ENCODE data around the gene HHATL. TPM values are rescaled to one million over a fixed set of nuclear protein-coding genes. Genes with fewer than 3 reads are reported as not detected.

The HHATL gene
- total RNA-seq, 5 donors from 2014 or later (not counting 1 experiment from before 2014, with no cell fraction given), result not detected

DNA sequence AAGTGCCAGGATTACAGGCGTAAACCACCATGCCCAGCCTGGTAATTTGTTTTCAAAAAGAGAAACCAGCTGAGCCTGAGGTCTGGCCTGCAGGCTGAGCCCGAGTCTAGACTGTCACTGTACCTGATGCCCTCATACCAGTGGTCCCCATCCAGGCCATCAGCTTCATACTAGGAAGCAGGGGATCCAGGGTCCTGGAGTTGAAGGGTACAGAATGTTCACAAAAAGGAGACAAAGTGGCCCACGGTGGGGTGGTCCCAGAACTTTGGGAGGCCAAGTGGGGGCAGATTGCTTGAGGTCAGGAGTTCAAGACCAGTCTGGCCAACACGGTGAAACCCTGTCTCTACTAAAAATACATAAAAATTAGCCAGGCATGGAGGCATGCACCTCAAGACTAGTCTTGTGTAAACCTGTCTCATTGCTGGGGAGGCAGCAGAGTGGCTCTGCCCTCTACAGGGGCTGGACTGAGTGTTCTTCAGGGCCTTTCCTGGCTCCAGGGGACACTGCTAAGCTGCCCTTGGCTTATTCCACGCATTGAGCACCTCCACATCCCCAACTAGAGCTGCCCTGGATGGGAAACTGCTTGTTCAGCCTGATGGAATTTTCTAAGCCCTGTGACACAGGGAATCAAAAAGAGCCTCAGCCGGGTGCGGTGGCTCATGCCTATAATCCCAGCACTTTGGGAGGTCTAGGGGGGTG lies 7.9 kb upstream of the HHATL start:
- no peaks in the 10 kb centered on the region for H3K9me3 Mint-ChIP-seq
- no peak for ATAC-seq (replicated peaks in 1 of 4)
- H3K4me3 Mint-ChIP-seq, result no peak overlapping the region
- DNase-seq, result peak in 1 of 35 experiments; percentile 13
- ChIA-PET POLR2A (no interaction called here), CTCF (interaction anchor here in 1 of 2 donors (0.6 kb wide), 1 partner anchor 124 kb away, joined by 7 read pairs; no protein-coding TSS in a partner anchor)
- no peaks in the 10 kb centered on the region for H3K4me1 ChIP-seq (ENCODE audit: control insufficient read depth in 1 of 2, extremely low read depth in 1 of 2, insufficient read depth in 2 of 2, low read length in 2 of 2)
- H3K9me3 ChIP-seq, result no peaks in the 10 kb centered on the region
- H3K4me1 Mint-ChIP-seq, result no peaks in the 10 kb centered on the region
- no peak overlapping the region for H3K27ac ChIP-seq (ENCODE audit: low read length)
- H3K27me3 ChIP-seq (replicated peaks in 1 of 2; ENCODE audit: control insufficient read depth in 2 of 2, extremely low read depth in 1 of 2, insufficient read depth in 2 of 2, low read length in 1 of 2), result peaks cover 0 to 49% of the 10 kb centered on the region in 2 experiments
- peaks cover 5 to 6% of the 10 kb centered on the region in 2 donors for H3K27me3 Mint-ChIP-seq
- no peaks in the 10 kb centered on the region for H3K36me3 ChIP-seq (ENCODE audit: control insufficient read depth in 2 of 2, extremely low read depth in 1 of 2, insufficient read depth in 1 of 2, low read length in 1 of 2)
- no peak overlapping the region for H3K27ac Mint-ChIP-seq
- no peak overlapping the region for H3K4me3 ChIP-seq (ENCODE audit: control insufficient read depth in 1 of 2, extremely low read depth in 1 of 2, low read length in 1 of 2)
- 64% methylated on average over 2 of the region's 7 CpGs for WGBS (ENCODE audit: insufficient coverage)
- H3K36me3 Mint-ChIP-seq, result no peaks in the 10 kb centered on the region

DNA sequence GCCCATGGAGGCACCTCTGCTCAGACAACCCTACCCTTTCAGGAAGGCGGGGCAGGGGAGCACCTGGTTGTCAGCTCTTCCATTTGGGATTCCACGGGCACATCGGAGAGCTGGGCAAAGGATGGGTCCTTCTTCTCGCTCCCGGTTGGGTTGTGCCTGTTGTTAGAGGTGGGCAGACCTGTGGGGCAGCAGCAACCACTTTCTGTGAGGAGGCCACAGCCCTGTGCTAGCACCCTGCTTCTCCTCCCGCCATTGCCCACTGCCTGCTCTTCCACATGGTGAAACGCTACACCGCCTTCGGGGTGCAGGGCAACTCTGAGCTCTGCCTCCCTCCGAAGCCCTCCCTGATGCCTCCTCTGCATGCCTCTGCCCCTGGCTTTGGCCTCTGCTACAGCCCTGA lies 7.0 kb upstream of the HHATL start:
- POLR2A ChIA-PET, result no interaction called here
- Mint-ChIP-seq H3K4me3 (no peak overlapping the region), H3K4me1 (no peaks in the 10 kb centered on the region), H3K36me3 (no peaks in the 10 kb centered on the region), H3K27ac (no peak overlapping the region), H3K9me3 (no peaks in the 10 kb centered on the region), H3K27me3 (peaks cover 5 to 6% of the 10 kb centered on the region in 2 donors)
- Histone ChIP-seq H3K27me3 (replicated peaks in 1 of 2; ENCODE audit: control insufficient read depth in 2 of 2, extremely low read depth in 1 of 2, insufficient read depth in 2 of 2, low read length in 1 of 2) (peaks cover 0 to 44% of the 10 kb centered on the region in 2 experiments), H3K4me3 (ENCODE audit: control insufficient read depth in 1 of 2, extremely low read depth in 1 of 2, low read length in 1 of 2) (no peak overlapping the region), H3K4me1 (ENCODE audit: control insufficient read depth in 1 of 2, extremely low read depth in 1 of 2, insufficient read depth in 2 of 2, low read length in 2 of 2) (no peaks in the 10 kb centered on the region), H3K27ac (ENCODE audit: low read length) (no peak overlapping the region), H3K9me3 (no peaks in the 10 kb centered on the region), H3K36me3 (ENCODE audit: control insufficient read depth in 2 of 2, extremely low read depth in 1 of 2, insufficient read depth in 1 of 2, low read length in 1 of 2) (no peaks in the 10 kb centered on the region)
- CTCF ChIA-PET, result interaction anchor here in 1 of 2 donors (0.6 kb wide), 1 partner anchor 124 kb away, joined by 7 read pairs; no protein-coding TSS in a partner anchor
- WGBS (ENCODE audit: insufficient coverage), result 89% methylated on average over 5 of the region's 10 CpGs
- ATAC-seq (replicated peaks in 1 of 4) (no peak), DNase-seq (peak in 2 of 35 experiments; percentile 10)

DNA sequence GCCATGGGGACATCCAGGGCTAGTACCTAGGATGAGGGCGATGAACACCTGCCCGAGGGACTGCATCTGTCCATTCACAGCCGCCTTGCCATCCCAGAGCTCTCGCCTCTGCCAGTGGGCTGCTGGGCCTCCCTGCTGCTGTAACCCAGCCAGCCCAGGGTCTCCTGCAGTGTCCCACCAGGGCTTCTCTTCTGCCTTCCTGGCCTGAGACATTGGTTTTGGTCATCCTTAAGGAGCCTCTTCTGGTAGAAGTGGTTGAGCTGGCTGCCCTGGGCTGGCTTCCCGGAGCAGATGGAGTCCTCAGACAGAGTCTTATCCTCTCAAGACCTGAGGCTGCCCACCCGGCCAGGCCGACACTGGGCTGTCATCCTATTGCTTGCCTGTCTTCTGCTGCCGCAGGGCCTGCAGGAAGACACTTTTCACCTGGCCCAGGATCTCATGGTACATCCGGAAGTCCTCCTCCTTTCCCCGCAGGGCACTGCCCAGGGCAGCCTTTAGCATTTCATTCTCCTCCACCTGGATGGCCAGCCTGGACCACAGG lies 6.1 kb upstream of the HHATL start:
- Mint-ChIP-seq H3K27ac (no peak overlapping the region), H3K36me3 (no peaks in the 10 kb centered on the region), H3K4me3 (no peak overlapping the region), H3K9me3 (no peaks in the 10 kb centered on the region), H3K27me3 (peaks cover 5 to 6% of the 10 kb centered on the region in 2 donors), H3K4me1 (no peaks in the 10 kb centered on the region)
- Histone ChIP-seq H3K27me3 (replicated peaks in 1 of 2; ENCODE audit: control insufficient read depth in 2 of 2, extremely low read depth in 1 of 2, insufficient read depth in 2 of 2, low read length in 1 of 2) (peaks cover 0 to 44% of the 10 kb centered on the region in 2 experiments), H3K27ac (ENCODE audit: low read length) (no peak overlapping the region), H3K36me3 (ENCODE audit: control insufficient read depth in 2 of 2, extremely low read depth in 1 of 2, insufficient read depth in 1 of 2, low read length in 1 of 2) (no peaks in the 10 kb centered on the region), H3K9me3 (no peaks in the 10 kb centered on the region), H3K4me1 (ENCODE audit: control insufficient read depth in 1 of 2, extremely low read depth in 1 of 2, insufficient read depth in 2 of 2, low read length in 2 of 2) (no peaks in the 10 kb centered on the region), H3K4me3 (ENCODE audit: control insufficient read depth in 1 of 2, extremely low read depth in 1 of 2, low read length in 1 of 2) (no peak overlapping the region)
- ATAC-seq (replicated peaks in 1 of 4) (no peak), DNase-seq (peak in 2 of 35 experiments; percentile 4 to 17)
- WGBS (ENCODE audit: insufficient coverage), result 80% methylated on average over 10 of the region's 10 CpGs
- ChIA-PET POLR2A (no interaction called here), CTCF (no interaction called here)

DNA sequence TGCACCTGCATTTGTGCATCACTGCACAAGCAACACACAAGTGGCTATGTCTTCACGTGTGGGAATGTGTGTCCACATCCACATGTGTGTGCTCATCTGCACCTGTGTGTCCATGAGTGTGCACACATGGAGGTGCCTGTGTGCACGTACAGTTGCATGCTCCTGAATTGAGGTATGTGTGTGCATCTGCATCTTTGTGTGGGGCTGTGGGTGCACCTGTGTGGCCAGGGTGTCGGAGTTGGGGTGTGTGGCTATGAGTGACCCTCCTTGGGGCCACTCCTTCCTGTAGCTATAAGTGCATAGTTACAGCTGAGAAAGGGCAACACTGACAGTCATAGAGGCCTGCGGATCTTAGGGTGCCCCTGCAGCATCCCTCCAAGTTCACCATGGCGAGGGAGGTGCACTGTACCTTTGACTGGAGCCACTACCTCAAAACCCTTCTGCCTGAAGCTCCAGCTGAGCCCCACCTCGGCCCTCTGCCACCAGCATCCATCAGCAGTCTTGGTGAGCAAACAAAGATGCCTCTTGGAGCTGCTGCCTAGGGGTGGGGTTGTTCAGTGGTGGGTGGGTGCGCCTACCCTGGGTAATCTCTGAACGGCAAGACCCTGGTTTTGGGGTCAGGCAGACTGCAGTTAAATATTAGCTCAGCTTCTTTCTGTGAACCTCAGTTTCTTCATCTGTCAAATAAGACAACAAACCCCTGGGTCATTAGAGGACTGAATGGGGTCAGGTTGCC lies 5.2 kb upstream of the HHATL start:
- WGBS (ENCODE audit: insufficient coverage), result 63% methylated on average over 3 of the region's 8 CpGs
- ChIA-PET POLR2A (no interaction called here), CTCF (no interaction called here)

DNA sequence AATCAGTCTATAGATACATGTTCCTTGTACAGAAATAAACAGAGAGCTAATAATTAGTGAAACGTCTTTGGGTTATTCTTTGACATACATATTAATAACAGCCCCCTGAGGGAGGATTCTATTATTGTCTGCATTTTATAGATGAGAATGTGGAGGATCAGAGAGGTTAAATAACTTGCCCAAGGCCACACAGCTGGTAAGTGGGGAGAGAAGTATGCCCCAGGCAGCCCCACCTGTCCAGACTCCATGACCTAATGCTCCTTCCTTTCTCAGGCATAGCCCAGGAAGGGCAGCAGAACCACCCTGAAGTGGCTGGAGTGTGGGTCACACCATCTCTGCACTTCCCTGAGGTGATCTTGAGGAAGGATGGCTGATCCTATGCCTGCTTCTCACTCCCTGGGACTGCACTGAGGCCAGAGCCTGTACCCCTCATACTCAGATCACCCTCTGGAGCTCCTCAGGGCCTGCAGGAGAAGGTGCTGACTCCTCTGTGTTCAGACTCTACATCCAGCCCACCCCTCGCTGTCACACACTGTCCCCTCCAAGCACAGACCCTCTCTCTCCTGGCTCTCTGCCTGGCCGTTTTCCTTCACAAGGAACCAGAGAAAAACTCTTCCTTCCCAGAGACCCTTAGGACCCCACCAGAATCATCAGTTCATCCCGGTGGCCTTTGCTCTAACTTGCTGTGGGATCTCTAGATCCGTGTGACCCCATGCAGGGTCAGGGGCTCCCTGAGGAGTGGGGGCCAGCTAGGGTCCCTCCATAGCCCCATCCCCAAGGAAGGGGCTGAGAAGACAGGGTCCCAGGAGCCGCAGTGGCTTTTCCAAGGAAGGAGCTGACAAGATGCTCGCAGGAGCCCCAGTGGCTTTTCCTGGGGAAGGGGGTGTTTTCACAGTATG lies 4.4 kb upstream of the HHATL start:
- Histone ChIP-seq H3K4me3 (ENCODE audit: control insufficient read depth in 1 of 2, extremely low read depth in 1 of 2, low read length in 1 of 2) (no peak overlapping the region), H3K9me3 (no peaks in the 10 kb centered on the region), H3K27ac (ENCODE audit: low read length) (no peak overlapping the region), H3K36me3 (ENCODE audit: control insufficient read depth in 2 of 2, extremely low read depth in 1 of 2, insufficient read depth in 1 of 2, low read length in 1 of 2) (no peaks in the 10 kb centered on the region), H3K4me1 (ENCODE audit: control insufficient read depth in 1 of 2, extremely low read depth in 1 of 2, insufficient read depth in 2 of 2, low read length in 2 of 2) (no peaks in the 10 kb centered on the region), H3K27me3 (replicated peaks in 1 of 2; ENCODE audit: control insufficient read depth in 2 of 2, extremely low read depth in 1 of 2, insufficient read depth in 2 of 2, low read length in 1 of 2) (peaks cover 0 to 40% of the 10 kb centered on the region in 2 experiments)
- Mint-ChIP-seq H3K9me3 (no peaks in the 10 kb centered on the region), H3K36me3 (no peaks in the 10 kb centered on the region), H3K4me1 (no peaks in the 10 kb centered on the region), H3K4me3 (no peak overlapping the region), H3K27ac (no peak overlapping the region), H3K27me3 (peaks cover 5 to 8% of the 10 kb centered on the region in 2 donors)
- ChIA-PET CTCF (no interaction called here), POLR2A (no interaction called here)
- ATAC-seq (replicated peaks in 1 of 4) (no peak), DNase-seq (peak in 2 of 35 experiments; percentile 5 to 22)
- 69% methylated on average over 3 of the region's 7 CpGs for WGBS (ENCODE audit: insufficient coverage)

More for the DNA sequence above, 5.2 kb upstream of the HHATL start:
- peak in 2 of 35 experiments; percentile 3 to 10 for DNase-seq
- Histone ChIP-seq H3K36me3 (ENCODE audit: control insufficient read depth in 2 of 2, extremely low read depth in 1 of 2, insufficient read depth in 1 of 2, low read length in 1 of 2) (no peaks in the 10 kb centered on the region), H3K4me1 (ENCODE audit: control insufficient read depth in 1 of 2, extremely low read depth in 1 of 2, insufficient read depth in 2 of 2, low read length in 2 of 2) (no peaks in the 10 kb centered on the region), H3K27ac (ENCODE audit: low read length) (no peak overlapping the region), H3K27me3 (replicated peaks in 1 of 2; ENCODE audit: control insufficient read depth in 2 of 2, extremely low read depth in 1 of 2, insufficient read depth in 2 of 2, low read length in 1 of 2) (peaks cover 0 to 40% of the 10 kb centered on the region in 2 experiments), H3K4me3 (ENCODE audit: control insufficient read depth in 1 of 2, extremely low read depth in 1 of 2, low read length in 1 of 2) (no peak overlapping the region), H3K9me3 (no peaks in the 10 kb centered on the region)
- ATAC-seq (replicated peaks in 1 of 4), result no peak
- H3K27me3 Mint-ChIP-seq, result peaks cover 5 to 8% of the 10 kb centered on the region in 2 donors
- no peaks in the 10 kb centered on the region for H3K36me3 Mint-ChIP-seq
- no peak overlapping the region for H3K4me3 Mint-ChIP-seq
- H3K9me3 Mint-ChIP-seq, result no peaks in the 10 kb centered on the region
- H3K4me1 Mint-ChIP-seq, result no peaks in the 10 kb centered on the region
- no peak overlapping the region for H3K27ac Mint-ChIP-seq
